Peyer's patch (tissue), 4 donors: Measurements from ENCODE around the gene SEC14L6. TPM values are rescaled to one million over a fixed set of nuclear protein-coding genes. Genes with fewer than 3 reads are reported as not detected.

Experiments used
- DNase-seq, 3 donors: peaks; one replicate each; pipeline ENCODE4 v3.0.0-alpha.2; 2017 to 2019
- H3K27ac ChIP-seq, 4 donors: fragments of 200-600 bp; sonication (generic); one replicate each; pipeline ENCODE4 v1.5.1; 2016 to 2019
- H3K27me3 ChIP-seq, 2 donors: fragments of 200-600 bp; sonication (generic); one replicate each; pipeline ENCODE4 v1.5.1; 2019
- H3K36me3 ChIP-seq, 3 donors: fragments of 200-600 bp; sonication (generic); one replicate each; pipeline ENCODE4 v1.5.1; 2016 to 2019
- H3K4me1 ChIP-seq, 4 donors: fragments of 200-600 bp; sonication (generic); one replicate each; pipeline ENCODE4 v1.5.1; 2016 to 2019
- H3K4me3 ChIP-seq, 4 donors: fragments of 200-600 bp; sonication (generic); 1 replicate in 3 of 4; 2 replicates in 1 of 4; pipeline ENCODE4 v1.5.1; 2016 to 2019; ENCODE audit warnings: mild to moderate bottlenecking in 1 of 4
- H3K9me3 ChIP-seq, 4 donors: fragments of 200-600 bp; sonication (generic); one replicate each; pipeline ENCODE4 v1.5.1; 2016 to 2019; ENCODE audit warnings: mild to moderate bottlenecking in 1 of 4
- CTCF ChIP-seq, 6 experiments: fragments of 450-650 bp in 4 of 6; fragments of 200-600 bp in 2 of 6; sonication (generic) in 1 of 6; IDR thresholded peaks; one replicate each; pipeline ENCODE4 v1.5.1; 2017 to 2019; ENCODE audit warnings: antibody characterized with exemption in 6 of 6, mild to moderate bottlenecking in 3 of 6, moderate library complexity in 1 of 6
- POLR2A ChIP-seq, 2 donors: fragments of 450-650 bp; IDR thresholded peaks; one replicate each; pipeline ENCODE4 v1.5.1; 2017; ENCODE audit warnings: antibody characterized with exemption in 2 of 2, mild to moderate bottlenecking in 2 of 2, moderate library complexity in 2 of 2
- total RNA-seq, 4 donors: library from RNA; depleted of rRNA; stranded (reverse); fragments of >200 nt; gene quantifications; one replicate each; pipeline ENCODE4 v1.1.0, GENCODE V29; 2016

SEC14L6 gene
- total RNA-seq, 4 donors from 2014 or later = 0.27 TPM; not detected in 3

- Histone ChIP-seq H3K4me1 (no peaks in the 10 kb centered on the region), H3K4me3 (no peak overlapping the region), H3K27ac (no peak overlapping the region), H3K9me3 (no peaks in the 10 kb centered on the region), H3K27me3 (no peaks in the 10 kb centered on the region), H3K36me3 (no peaks in the 10 kb centered on the region)
- TF ChIP-seq CTCF (IDR thresholded peaks at IDR 0.05) (no peak), POLR2A (IDR thresholded peaks at IDR 0.05) (no peak)
- no peak for DNase-seq
Observed at GRCh38 chr22:30516273-30516672, 30.3 kb downstream of the SEC14L6 start.

GRCh38 chr22:30514252-30514651 lies 32.3 kb downstream of the SEC14L6 start:
- TF ChIP-seq CTCF (IDR thresholded peaks at IDR 0.05) (no peak), POLR2A (IDR thresholded peaks at IDR 0.05) (no peak)
- Histone ChIP-seq H3K9me3 (no peaks in the 10 kb centered on the region), H3K27ac (no peak overlapping the region), H3K27me3 (no peaks in the 10 kb centered on the region), H3K4me1 (no peaks in the 10 kb centered on the region), H3K36me3 (no peaks in the 10 kb centered on the region), H3K4me3 (no peak overlapping the region)
- no peak for DNase-seq

- Histone ChIP-seq H3K27me3 (no peaks in the 10 kb centered on the region), H3K4me1 (no peaks in the 10 kb centered on the region), H3K4me3 (no peak overlapping the region), H3K27ac (no peak overlapping the region), H3K9me3 (no peaks in the 10 kb centered on the region), H3K36me3 (no peaks in the 10 kb centered on the region)
- TF ChIP-seq CTCF (IDR thresholded peaks at IDR 0.05) (no peak), POLR2A (IDR thresholded peaks at IDR 0.05) (no peak)
- DNase-seq = no peak
Observed at GRCh38 chr22:30513462-30513861, 33.1 kb downstream of the SEC14L6 start.

GRCh38 chr22:30511911-30512310 lies 34.6 kb downstream of the SEC14L6 start:
- Histone ChIP-seq H3K4me1 (no peaks in the 10 kb centered on the region), H3K9me3 (no peaks in the 10 kb centered on the region), H3K27ac (no peak overlapping the region), H3K27me3 (no peaks in the 10 kb centered on the region), H3K4me3 (no peak overlapping the region), H3K36me3 (no peaks in the 10 kb centered on the region)
- DNase-seq = no peak
- no peak for TF ChIP-seq POLR2A (IDR thresholded peaks at IDR 0.05)
- no peak for TF ChIP-seq CTCF (IDR thresholded peaks at IDR 0.05)

- TF ChIP-seq CTCF (IDR thresholded peaks at IDR 0.05) (no peak), POLR2A (IDR thresholded peaks at IDR 0.05) (no peak)
- H3K27ac ChIP-seq = no peak overlapping the region
- H3K9me3 ChIP-seq = no peaks in the 10 kb centered on the region
- H3K4me3 ChIP-seq = no peak overlapping the region
- no peaks in the 10 kb centered on the region for H3K36me3 ChIP-seq
- H3K4me1 ChIP-seq = no peaks in the 10 kb centered on the region
- no peak for DNase-seq
- H3K27me3 ChIP-seq = no peaks in the 10 kb centered on the region
Observed at GRCh38 chr22:30511109-30511508, 35.4 kb downstream of the SEC14L6 start.

GRCh38 chr22:30508216-30508615 lies 38.3 kb downstream of the SEC14L6 start:
- TF ChIP-seq POLR2A (IDR thresholded peaks at IDR 0.05) = no peak
- no peak for TF ChIP-seq CTCF (IDR thresholded peaks at IDR 0.05)
- H3K4me1 ChIP-seq = peaks cover 0 to 7% (median 0%) of the 10 kb centered on the region in 4 donors
- no peak overlapping the region for H3K4me3 ChIP-seq
- peaks cover 0 to 6% of the 10 kb centered on the region in 2 donors for H3K27me3 ChIP-seq
- H3K27ac ChIP-seq = no peak overlapping the region
- H3K9me3 ChIP-seq = no peaks in the 10 kb centered on the region
- DNase-seq = no peak
- no peaks in the 10 kb centered on the region for H3K36me3 ChIP-seq
